Karpas-422 (cell line): Measurements from ENCODE around the gene ECI1. TPM values are rescaled to one million over a fixed set of nuclear protein-coding genes. Genes with fewer than 3 reads are reported as not detected.

ENCODE experiments used
- DNase-seq: peaks from one replicate; pipeline ENCODE4 v3.0.0-alpha.2; 2015
- H2AFZ ChIP-seq: fragments of 200-600 bp; sonication (generic); 2 replicates; pipeline ENCODE4 v1.6.1; 2014; ENCODE audit warnings: antibody characterized with exemption, low read length, mixed read lengths
- H3K27ac ChIP-seq: fragments of 200-600 bp; sonication (generic); 2 replicates; pipeline ENCODE4 v1.5.1; 2014; ENCODE audit warnings: mild to moderate bottlenecking, low read length, moderate library complexity
- H3K27me3 ChIP-seq: fragments of 200-600 bp; sonication (generic); 2 replicates; pipeline ENCODE4 v1.6.1; 2014; ENCODE audit warnings: low read length, mixed read lengths
- H3K36me3 ChIP-seq: fragments of 200-600 bp; sonication (generic); 2 replicates; pipeline ENCODE4 v1.6.1; 2014; ENCODE audit warnings: low read length, mixed read lengths; ENCODE audit not compliant: insufficient read depth
- H3K4me1 ChIP-seq: fragments of 200-600 bp; sonication (generic); 2 replicates; pipeline ENCODE4 v1.6.1; 2014; ENCODE audit warnings: mild to moderate bottlenecking, low read length, mixed read lengths
- H3K4me2 ChIP-seq: fragments of 200-600 bp; sonication (generic); 2 replicates; pipeline ENCODE4 v1.6.1; 2014; ENCODE audit warnings: low read length, low read depth, mild to moderate bottlenecking; ENCODE audit not compliant: poor library complexity, severe bottlenecking
- H3K4me3 ChIP-seq: fragments of 200-600 bp; sonication (generic); 2 replicates; pipeline ENCODE4 v1.5.1; 2014; ENCODE audit warnings: mild to moderate bottlenecking, antibody characterized with exemption, low read length, mixed read lengths
- H3K79me2 ChIP-seq: fragments of 200-600 bp; sonication (generic); 2 replicates; pipeline ENCODE4 v1.6.1; 2014; ENCODE audit warnings: mild to moderate bottlenecking, low read length, mixed read lengths
- H3K9ac ChIP-seq: fragments of 200-600 bp; sonication (generic); 2 replicates; pipeline ENCODE4 v1.6.0; 2014; ENCODE audit warnings: low read length
- H3K9me2 ChIP-seq: fragments of 200-600 bp; sonication (generic), shearing (Covaris generic); replicated peaks from 2 replicates; pipeline ENCODE4 v1.6.0; 2014; ENCODE audit warnings: mild to moderate bottlenecking, low read length, moderate library complexity; ENCODE audit not compliant: insufficient read depth
- H3K9me3 ChIP-seq: fragments of 300-700, 200-600 bp; sonication (generic); 2 replicates; pipeline ENCODE4 v1.6.1; 2014; ENCODE audit warnings: low read length, mixed read lengths
- H4K20me1 ChIP-seq: fragments of 200-600 bp; sonication (generic); 2 replicates; pipeline ENCODE4 v1.6.1; 2014; ENCODE audit warnings: mild to moderate bottlenecking, antibody characterized with exemption, low read length, low read depth; ENCODE audit not compliant: insufficient read depth
- total RNA-seq: library from RNA; depleted of rRNA; stranded (reverse); fragments of >200 nt; shearing (Covaris generic); gene quantifications from 2 replicates; pipeline ENCODE4 v1.2.3, GENCODE V29; 2014; ENCODE audit warnings: low replicate concordance; rRNA removed

ECI1 gene
- 24.4 and 58.9 TPM in 2 replicates for total RNA-seq

GRCh38 chr16:2251296-2252111 is at the start of gene ECI1:
Gene ECI1, minus strand, starts transcription at chr16:2251587. Its CDS starts 21 bp downstream, at chr16:2251566.
- Histone ChIP-seq H3K4me1 (peaks cover 25% of the 10 kb centered on the region), H3K9me2 (no peaks in the 10 kb centered on the region), H3K4me2 (peak within 1 kb of the TSS; percentile 81), H4K20me1 (0 out of 2 replicates have a peak, but pooled peaks cover 4% of the 10 kb centered on the region), H3K4me3 (peak within 1 kb of the TSS; percentile 86), H3K27me3 (no peaks in the 10 kb centered on the region), H3K9ac (peak within 1 kb of the TSS; percentile 86), H3K79me2 (peaks cover 17% of the 10 kb centered on the region), H3K27ac (peak within 1 kb of the TSS; percentile 63), H3K36me3 (peaks cover 12% of the 10 kb centered on the region), H3K9me3 (no peaks in the 10 kb centered on the region), H2AFZ (no peak within 1 kb of the TSS)
- peak; percentile 98 for DNase-seq

- no peak overlapping the region for H3K9ac ChIP-seq
- no peaks in the 10 kb centered on the region for H3K27me3 ChIP-seq
- H3K4me3 ChIP-seq: no peak overlapping the region
- no peak overlapping the region for H3K4me2 ChIP-seq
- no peak overlapping the region for H2AFZ ChIP-seq
- no peaks in the 10 kb centered on the region for H3K36me3 ChIP-seq
- no peak overlapping the region for H3K27ac ChIP-seq
- no peaks in the 10 kb centered on the region for H3K79me2 ChIP-seq
- DNase-seq: no peak
- H3K9me2 ChIP-seq: no peaks in the 10 kb centered on the region
- H3K4me1 ChIP-seq: no peaks in the 10 kb centered on the region; the same call in 1 of the 2 replicates
- no peaks in the 10 kb centered on the region for H4K20me1 ChIP-seq
- no peaks in the 10 kb centered on the region for H3K9me3 ChIP-seq
Measured at GRCh38 chr16:2299915-2300192, 48.5 kb upstream of the ECI1 start.

- Histone ChIP-seq H3K9me3 (no peaks in the 10 kb centered on the region), H3K4me3 (no peak overlapping the region), H2AFZ (no peak overlapping the region), H3K9me2 (no peaks in the 10 kb centered on the region), H3K27ac (no peak overlapping the region), H3K4me2 (no peak overlapping the region), H4K20me1 (no peaks in the 10 kb centered on the region), H3K79me2 (no peaks in the 10 kb centered on the region), H3K27me3 (no peaks in the 10 kb centered on the region), H3K9ac (no peak overlapping the region), H3K36me3 (no peaks in the 10 kb centered on the region), H3K4me1 (no peaks in the 10 kb centered on the region; the same call in 1 of the 2 replicates)
- DNase-seq: no peak
Measured at GRCh38 chr16:2299121-2299914, 47.9 kb upstream of the ECI1 start.

- Histone ChIP-seq H3K27ac (no peak overlapping the region), H3K4me3 (no peak overlapping the region), H3K9me3 (no peaks in the 10 kb centered on the region), H3K79me2 (no peaks in the 10 kb centered on the region), H3K36me3 (no peaks in the 10 kb centered on the region), H3K4me1 (no peaks in the 10 kb centered on the region; the same call in 1 of the 2 replicates), H4K20me1 (no peaks in the 10 kb centered on the region), H3K9ac (no peak overlapping the region), H3K9me2 (no peaks in the 10 kb centered on the region), H3K27me3 (no peaks in the 10 kb centered on the region), H3K4me2 (no peak overlapping the region), H2AFZ (no peak overlapping the region)
- no peak for DNase-seq
Measured at GRCh38 chr16:2298621-2299020, 47.2 kb upstream of the ECI1 start.

GRCh38 chr16:2297506-2297860 is 46.1 kb upstream of the ECI1 start:
- Histone ChIP-seq H3K36me3 (no peaks in the 10 kb centered on the region), H4K20me1 (no peaks in the 10 kb centered on the region), H2AFZ (no peak overlapping the region), H3K4me3 (no peak overlapping the region), H3K9me3 (no peaks in the 10 kb centered on the region), H3K4me2 (no peak overlapping the region), H3K9me2 (no peaks in the 10 kb centered on the region), H3K9ac (no peak overlapping the region), H3K79me2 (no peaks in the 10 kb centered on the region), H3K4me1 (no peaks in the 10 kb centered on the region; the same call in 1 of the 2 replicates), H3K27me3 (no peaks in the 10 kb centered on the region), H3K27ac (no peak overlapping the region)
- no peak for DNase-seq

GRCh38 chr16:2296661-2297505 is 45.5 kb upstream of the ECI1 start:
- 0 out of 2 replicates have a peak overlapping the region, but pooled peaks have one; percentile 17 for H3K9ac ChIP-seq
- no peaks in the 10 kb centered on the region for H3K9me2 ChIP-seq
- H3K4me2 ChIP-seq: no peak overlapping the region
- peak overlapping the region; percentile 70; the same call in 1 of the 2 replicates for H2AFZ ChIP-seq
- no peak overlapping the region for H3K27ac ChIP-seq
- DNase-seq: peak; percentile 76
- H3K27me3 ChIP-seq: no peaks in the 10 kb centered on the region
- no peaks in the 10 kb centered on the region for H3K36me3 ChIP-seq
- no peak overlapping the region for H3K4me3 ChIP-seq
- no peaks in the 10 kb centered on the region; the same call in 1 of the 2 replicates for H3K4me1 ChIP-seq
- H4K20me1 ChIP-seq: no peaks in the 10 kb centered on the region
- no peaks in the 10 kb centered on the region for H3K79me2 ChIP-seq
- no peaks in the 10 kb centered on the region for H3K9me3 ChIP-seq

GRCh38 chr16:2295056-2295798 is 43.8 kb upstream of the ECI1 start:
- H3K79me2 ChIP-seq: no peaks in the 10 kb centered on the region
- H3K27ac ChIP-seq: no peak overlapping the region
- no peaks in the 10 kb centered on the region for H4K20me1 ChIP-seq
- H3K9ac ChIP-seq: no peak overlapping the region
- H3K4me3 ChIP-seq: no peak overlapping the region
- DNase-seq: peak; percentile 71
- no peaks in the 10 kb centered on the region for H3K36me3 ChIP-seq
- H2AFZ ChIP-seq: no peak overlapping the region
- H3K9me3 ChIP-seq: no peaks in the 10 kb centered on the region
- no peak overlapping the region for H3K4me2 ChIP-seq
- no peaks in the 10 kb centered on the region for H3K9me2 ChIP-seq
- no peaks in the 10 kb centered on the region; the same call in 1 of the 2 replicates for H3K4me1 ChIP-seq
- H3K27me3 ChIP-seq: no peaks in the 10 kb centered on the region
